Measurements from ENCODE around the gene TCAP. TPM values are rescaled to one million over a fixed set of nuclear protein-coding genes. Genes with fewer than 3 reads are reported as not detected.
"Not testable (repeated sequence)": the region's sequence is repeated elsewhere in the genome, so short reads cannot be mapped to it uniquely, and the experiment has no call there.

Gene TCAP
- total RNA-seq, 1 donor from 2014 or later = 1.0 TPM

- H3K27me3 Mint-ChIP-seq; H3K4me3 Mint-ChIP-seq; H3K36me3 Mint-ChIP-seq (ENCODE audit: low read depth); DNase-seq; H3K27ac Mint-ChIP-seq; H3K9me3 Mint-ChIP-seq; intact Hi-C loops (cut with micrococcal nuclease); H3K4me1 Mint-ChIP-seq: not testable (repeated sequence)
Measured at GRCh38 chr17:39711071-39711470, 45.9 kb downstream of the TCAP start.

- H3K9me3 Mint-ChIP-seq = no peaks in the 10 kb centered on the region
- intact Hi-C loops (cut with micrococcal nuclease) = no loop called here
- no peaks in the 10 kb centered on the region for H3K27me3 Mint-ChIP-seq
- peaks cover 5% of the 10 kb centered on the region for H3K4me1 Mint-ChIP-seq
- H3K27ac Mint-ChIP-seq = no peak overlapping the region
- no peak for DNase-seq
- no peaks in the 10 kb centered on the region for H3K36me3 Mint-ChIP-seq (ENCODE audit: low read depth)
- no peak overlapping the region for H3K4me3 Mint-ChIP-seq
Measured at GRCh38 chr17:39711851-39712250, 46.7 kb downstream of the TCAP start.

DNA sequence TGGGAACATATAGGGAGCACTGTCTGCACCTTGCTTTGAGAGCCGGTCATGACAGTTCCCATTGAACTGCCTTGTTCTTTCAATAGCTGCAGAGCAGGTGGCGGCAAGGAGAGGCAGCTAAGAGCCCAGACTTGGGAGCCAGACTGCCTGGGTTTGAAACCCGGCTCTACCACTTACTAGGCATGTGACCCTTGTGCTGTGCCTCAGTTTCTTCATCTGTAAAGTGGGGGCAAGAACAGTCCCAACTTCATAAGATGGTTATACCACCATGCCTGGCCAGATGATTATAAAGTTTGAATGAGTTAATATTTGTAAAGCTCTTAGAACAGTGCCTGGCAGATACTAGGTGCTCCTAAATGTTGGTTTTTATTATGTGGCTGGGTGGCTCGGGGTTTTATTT is 49.1 kb downstream of the TCAP start:
- Mint-ChIP-seq H3K9me3 (no peaks in the 10 kb centered on the region), H3K27me3 (no peaks in the 10 kb centered on the region), H3K4me1 (no peaks in the 10 kb centered on the region), H3K4me3 (no peak overlapping the region), H3K36me3 (ENCODE audit: low read depth) (no peaks in the 10 kb centered on the region), H3K27ac (no peak overlapping the region)
- intact Hi-C loops (cut with micrococcal nuclease) = no loop called here
- DNase-seq = no peak

DNA sequence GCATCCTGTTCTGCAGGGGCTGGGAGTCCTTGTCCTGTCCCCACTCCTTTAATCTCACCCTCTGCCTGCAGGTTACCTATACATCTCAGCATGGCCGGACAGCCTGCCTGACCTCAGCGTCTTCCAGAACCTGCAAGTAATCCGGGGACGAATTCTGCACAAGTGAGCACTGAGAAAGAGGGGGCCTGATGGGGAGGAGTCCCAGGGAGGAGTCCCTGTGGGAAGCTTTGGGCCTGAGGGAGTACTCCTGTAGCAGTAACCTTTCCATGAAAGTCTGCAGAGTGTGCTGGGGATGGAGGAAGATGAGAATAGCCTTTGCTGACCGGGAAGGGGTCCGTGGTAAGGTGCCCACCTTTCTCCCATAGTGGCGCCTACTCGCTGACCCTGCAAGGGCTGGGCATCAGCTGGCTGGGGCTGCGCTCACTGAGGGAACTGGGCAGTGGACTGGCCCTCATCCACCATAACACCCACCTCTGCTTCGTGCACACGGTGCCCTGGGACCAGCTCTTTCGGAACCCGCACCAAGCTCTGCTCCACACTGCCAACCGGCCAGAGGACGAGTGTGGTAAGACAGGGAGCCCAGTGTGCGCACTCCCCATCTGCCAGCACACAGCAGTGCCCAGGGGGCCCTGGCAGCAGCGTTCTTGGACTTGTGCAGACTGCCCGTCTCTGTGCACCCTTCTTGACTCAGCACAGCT is 50.4 kb downstream of the TCAP start:
- H3K9me3 Mint-ChIP-seq = no peaks in the 10 kb centered on the region
- no peaks in the 10 kb centered on the region for H3K27me3 Mint-ChIP-seq
- no peak overlapping the region for H3K4me3 Mint-ChIP-seq
- no peak for DNase-seq
- no peaks in the 10 kb centered on the region for H3K4me1 Mint-ChIP-seq
- no peak overlapping the region for H3K27ac Mint-ChIP-seq
- intact Hi-C loops (cut with micrococcal nuclease) = no loop called here
- no peaks in the 10 kb centered on the region for H3K36me3 Mint-ChIP-seq (ENCODE audit: low read depth)

Other genes with a start within 250 kb of the TCAP start
- 70.9 and 73.0 TPM in 2 replicates for gene MED1, start 214.1 kb upstream of the TCAP start, total RNA-seq
- 89.1 and 90.4 TPM in 2 replicates for gene CDK12, start 203.9 kb upstream of the TCAP start, total RNA-seq
- not detected in 2 replicates for gene NEUROD2, start 57.4 kb upstream of the TCAP start, total RNA-seq
- not detected in 2 replicates for gene PPP1R1B, start 38.4 kb upstream of the TCAP start, total RNA-seq
- 53.6 and 60.3 TPM in 2 replicates for gene STARD3, start 28.2 kb upstream of the TCAP start, total RNA-seq
- gene PNMT, start 3.1 kb downstream of the TCAP start, total RNA-seq = not detected in 2 replicates
- gene PGAP3, start 22.7 kb downstream of the TCAP start, total RNA-seq = 12.5 and 13.5 TPM in 2 replicates
- 3.1 and 4.3 TPM in 2 replicates for gene ERBB2, start 34.7 kb downstream of the TCAP start, total RNA-seq
- 29.8 and 33.4 TPM in 2 replicates for gene MIEN1, start 65.2 kb downstream of the TCAP start, total RNA-seq
- 0.30 TPM in 1 of 2 replicates, not detected in the other for gene GRB7, start 72.6 kb downstream of the TCAP start, total RNA-seq
- 14.7 and 15.9 TPM in 2 replicates for gene IKZF3, start 199.0 kb downstream of the TCAP start, total RNA-seq
- not detected in 2 replicates for gene ZPBP2, start 202.9 kb downstream of the TCAP start, total RNA-seq